ENCODE results near the gene DSG2.

Gene DSG2

DNA sequence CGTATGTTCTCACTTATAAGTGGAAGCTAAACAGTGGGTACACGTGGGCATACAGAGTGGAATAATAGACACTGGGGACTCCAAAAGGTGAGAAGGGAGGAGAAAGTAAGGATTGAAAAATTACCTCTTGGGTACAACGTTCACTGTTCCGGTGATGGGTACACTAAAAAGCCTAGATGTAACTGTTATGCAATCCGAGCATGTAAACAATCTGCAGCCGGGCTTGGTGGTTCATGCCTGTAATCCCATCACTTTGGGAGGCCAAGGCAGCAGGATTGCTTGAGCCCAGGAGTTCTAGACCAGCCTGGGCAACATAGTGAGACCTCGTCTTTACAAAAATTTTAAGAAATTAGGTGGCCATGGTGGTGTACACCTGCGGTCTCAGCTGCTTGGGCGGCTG, 60.6 kb downstream of the DSG2 start:
- no peak for DNase-seq

DNA sequence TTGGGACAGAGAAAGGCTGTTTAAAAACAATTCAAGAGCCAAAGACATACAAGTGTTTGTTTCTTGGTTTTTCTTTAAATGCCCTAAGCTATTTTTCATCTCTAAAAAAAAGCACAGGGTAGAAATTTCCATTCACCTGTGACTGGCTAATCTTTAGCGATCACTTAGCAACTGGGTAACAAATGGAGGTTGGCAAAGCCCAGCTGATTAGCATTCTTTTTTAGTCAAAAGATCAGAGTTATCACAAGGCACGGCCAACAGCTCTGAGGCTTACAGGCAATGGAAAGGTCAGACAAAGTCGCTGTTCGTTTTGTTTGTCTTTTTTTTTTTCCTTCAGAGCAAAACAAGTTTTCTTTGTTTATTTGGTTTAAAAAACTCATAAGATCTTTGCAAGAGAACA, 64.7 kb downstream of the DSG2 start:
- DNase-seq = no peak

- DNase-seq = no peak
Measured at GRCh38 chr18:31563778-31564177, 65.8 kb downstream of the DSG2 start.

GRCh38 chr18:31565345-31565744, 67.4 kb downstream of the DSG2 start:
- no peak for DNase-seq

DNA sequence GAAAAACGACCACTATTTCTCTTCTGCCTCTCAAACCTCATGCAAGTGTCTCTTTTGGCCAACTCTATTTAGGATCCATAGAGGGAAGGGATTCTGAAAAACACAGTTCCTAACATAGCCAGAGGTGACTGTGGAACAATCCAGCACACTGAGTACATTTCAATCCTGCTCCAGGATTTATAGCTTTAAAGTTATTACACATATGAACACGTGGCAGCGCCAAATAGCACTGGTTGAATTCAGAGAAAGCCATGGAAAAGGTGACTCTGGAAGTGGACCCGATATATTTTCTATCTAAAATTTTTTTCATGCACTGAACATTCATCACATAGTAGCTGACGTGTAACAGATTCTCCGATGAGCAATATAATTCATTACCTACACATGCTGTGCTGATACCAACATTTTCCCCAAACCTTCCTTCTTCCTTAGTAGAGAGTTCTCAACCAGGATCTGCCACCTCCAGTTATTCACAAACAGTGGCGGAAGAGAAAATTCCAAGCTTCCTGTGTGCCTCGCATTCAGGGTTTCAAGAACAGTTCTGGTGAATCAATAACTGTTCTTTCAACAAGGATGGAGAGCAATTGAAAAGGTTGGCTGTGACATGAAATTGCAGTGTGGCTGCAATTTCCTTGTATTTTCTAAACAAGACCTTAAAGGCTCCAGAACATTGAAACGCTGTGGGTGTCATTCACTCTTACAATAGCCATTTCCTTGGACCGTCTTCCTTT, 68.0 kb downstream of the DSG2 start:
- no peak for DNase-seq

GRCh38 chr18:31566576-31567306, 68.8 kb downstream of the DSG2 start:
- no peak for DNase-seq

GRCh38 chr18:31572368-31572767, 74.4 kb downstream of the DSG2 start:
- DNase-seq = no peak

DNA sequence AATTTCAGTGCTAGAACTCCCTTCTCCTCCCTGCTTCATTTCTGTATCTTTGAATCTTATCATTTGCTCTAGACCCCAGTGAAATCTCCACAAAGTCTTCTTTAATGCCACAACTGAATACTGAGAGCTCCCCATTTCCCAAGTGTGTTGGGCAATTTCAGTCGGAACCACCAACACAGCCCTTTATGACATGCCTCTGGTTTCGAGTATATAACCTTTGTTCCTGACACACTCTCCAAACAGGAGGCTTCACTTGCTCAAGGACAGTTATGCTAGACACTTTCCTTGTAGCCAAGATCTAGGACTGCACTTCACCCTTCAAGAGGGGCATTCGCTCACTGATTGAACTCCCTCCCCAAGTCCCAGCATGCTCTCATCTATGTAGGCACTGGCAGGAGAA, 75.1 kb downstream of the DSG2 start:
- DNase-seq = no peak

DNA sequence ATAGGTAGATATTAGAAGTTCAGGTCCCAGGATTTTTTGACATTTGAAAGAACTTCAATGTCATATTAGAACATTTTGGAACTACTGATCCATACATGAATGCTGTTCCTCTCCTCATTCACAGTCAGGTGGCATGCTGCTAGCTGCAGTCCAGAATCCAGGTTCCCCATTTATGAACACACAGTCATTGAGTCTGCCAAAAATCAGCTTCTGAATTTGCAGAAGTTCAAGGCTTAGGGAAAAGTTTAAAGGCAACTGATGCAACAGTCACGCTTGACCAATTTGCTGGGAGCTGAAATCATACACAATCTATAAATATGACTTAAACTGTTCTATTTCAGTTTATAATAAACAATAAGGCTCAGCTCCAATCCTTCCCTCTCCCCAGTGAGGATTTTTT, 76.4 kb downstream of the DSG2 start:
- DNase-seq = no peak

GRCh38 chr18:31575515-31576257, 77.7 kb downstream of the DSG2 start:
- no peak for DNase-seq

DNA sequence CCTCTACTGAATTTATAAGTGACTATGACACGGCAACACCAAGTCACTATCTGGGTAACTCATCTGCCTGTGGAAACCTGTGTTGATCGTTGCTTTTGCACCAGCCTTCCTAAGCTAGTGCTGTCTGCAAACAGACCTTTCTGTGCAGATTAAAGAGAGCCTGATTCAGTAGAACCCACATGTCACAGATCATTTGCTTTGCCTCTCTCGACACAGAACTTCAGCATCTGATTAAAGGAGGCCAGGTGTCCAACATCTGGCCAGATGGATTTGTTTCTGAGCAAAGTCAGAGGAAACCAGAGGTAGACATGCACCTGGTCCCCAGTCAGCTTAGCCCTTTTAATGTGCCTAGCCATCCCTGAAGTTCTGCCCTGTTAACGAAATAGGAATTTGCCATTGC, 78.7 kb downstream of the DSG2 start:
- no peak for DNase-seq

DNA sequence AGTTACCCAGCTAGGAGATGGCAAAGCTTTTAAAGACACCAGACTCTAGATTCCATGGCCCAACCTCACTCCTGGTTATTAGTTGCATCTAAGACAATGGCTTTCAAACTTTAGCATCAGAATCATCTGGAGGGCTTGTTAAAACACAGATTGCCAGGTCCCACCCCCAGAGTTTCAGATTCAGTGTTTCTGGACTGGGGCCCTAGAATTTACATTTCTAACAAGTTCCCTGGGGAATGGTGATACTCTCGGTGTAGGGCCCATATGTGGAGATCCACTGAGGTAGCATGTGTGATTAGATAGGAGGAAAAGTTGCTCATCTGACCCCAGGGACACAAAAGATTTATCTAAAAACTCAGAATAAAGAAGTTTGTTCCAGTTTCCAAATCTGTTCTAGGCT, 79.2 kb downstream of the DSG2 start:
- DNase-seq = no peak

GRCh38 chr18:31578126-31578525, 80.1 kb downstream of the DSG2 start:
- DNase-seq = no peak

DNA sequence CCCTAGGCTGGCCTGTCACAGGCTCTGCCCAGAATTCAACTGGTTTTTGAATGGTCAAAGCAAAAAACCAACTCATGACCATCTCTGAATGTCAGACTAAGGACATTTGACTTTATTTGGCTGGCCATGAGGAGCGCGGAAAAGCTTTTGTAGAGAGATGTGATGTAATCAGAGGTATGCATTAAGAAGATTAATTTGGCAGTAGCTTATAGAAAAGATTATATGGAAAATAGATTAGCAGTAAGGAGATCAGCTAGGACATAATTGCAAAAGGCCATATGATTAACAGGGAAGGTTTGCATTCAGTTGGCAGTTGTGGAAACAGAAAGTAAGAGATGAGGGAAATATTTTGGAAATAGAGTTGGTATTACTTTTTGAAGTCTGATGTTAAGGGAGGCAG, 81.4 kb downstream of the DSG2 start:
- DNase-seq = no peak

- DNase-seq = no peak
Measured at GRCh38 chr18:31581498-31582197, 83.7 kb downstream of the DSG2 start.

DNA sequence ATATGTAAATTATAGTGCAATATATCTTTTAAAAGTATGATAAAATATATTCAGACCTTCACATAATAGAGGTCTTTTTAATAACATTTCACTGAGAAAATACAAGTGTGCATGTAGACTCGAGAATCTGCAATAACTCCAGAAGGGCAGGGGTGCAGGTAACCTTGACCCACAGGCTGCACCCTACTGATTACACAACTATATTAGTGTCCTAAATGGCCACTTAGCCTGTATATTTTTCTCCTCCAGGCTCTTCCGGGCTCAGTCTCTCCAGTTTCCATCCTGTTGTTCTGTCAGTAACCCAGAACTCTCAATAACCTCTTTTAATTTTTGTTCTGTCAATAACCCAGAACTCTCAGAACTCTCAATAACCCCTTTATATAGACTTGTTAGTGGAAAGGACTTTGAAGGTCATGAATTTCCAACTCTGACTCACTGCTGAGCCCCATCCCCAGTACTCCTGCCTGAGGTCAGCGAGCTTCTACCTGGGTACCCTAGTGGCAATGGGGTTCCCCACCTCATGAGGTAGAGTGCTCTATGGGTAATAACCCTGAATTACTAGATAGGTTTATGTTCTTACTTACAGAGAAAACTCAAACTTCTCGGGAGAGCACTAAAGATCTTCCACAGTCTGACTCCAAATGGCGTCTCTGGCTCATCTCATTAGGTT, 85.3 kb downstream of the DSG2 start:
- DNase-seq = no peak

GRCh38 chr18:31585991-31586390, 88.0 kb downstream of the DSG2 start:
- no peak for DNase-seq

DNA sequence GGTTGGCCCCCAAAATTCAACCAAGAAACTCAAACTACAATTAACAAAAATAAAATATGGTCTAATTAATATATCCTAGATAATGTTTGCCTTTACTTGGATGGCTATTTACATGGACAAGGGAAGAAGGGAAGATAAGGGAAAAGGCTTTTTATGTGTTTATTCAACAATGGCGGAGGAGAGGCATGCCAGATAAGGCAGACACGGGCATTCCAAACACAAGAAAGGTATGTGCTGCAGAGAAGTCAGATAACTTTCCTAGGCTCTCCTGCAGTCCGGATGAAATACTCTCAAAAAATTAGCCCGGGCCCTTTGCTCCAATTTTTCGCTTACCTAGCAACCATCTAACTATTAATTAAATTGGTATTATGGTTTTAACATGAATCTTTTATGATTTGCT, 88.6 kb downstream of the DSG2 start:
- DNase-seq = no peak

- DNase-seq = no peak
Measured at GRCh38 chr18:31587529-31587928, 89.6 kb downstream of the DSG2 start.

- no peak for DNase-seq
Measured at GRCh38 chr18:31590570-31590969, 92.6 kb downstream of the DSG2 start.

DNA sequence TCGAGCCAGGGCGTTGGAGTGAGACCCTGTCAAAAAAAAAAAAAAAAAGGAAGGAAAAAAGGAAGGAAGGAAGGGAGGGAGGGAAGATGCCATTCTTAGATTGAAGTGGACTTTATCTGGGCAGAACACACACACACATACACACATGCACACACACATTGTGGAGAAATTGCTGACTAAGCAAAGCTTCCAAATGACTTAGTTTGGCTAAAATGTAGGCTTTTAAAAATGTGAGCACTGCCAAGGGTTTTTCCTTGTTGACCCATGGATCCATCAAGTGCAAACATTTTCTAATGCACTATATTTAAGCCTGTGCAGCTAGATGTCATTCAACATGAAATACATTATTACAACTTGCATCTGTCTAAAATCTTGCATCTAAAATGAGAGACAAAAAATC, 93.1 kb downstream of the DSG2 start:
- no peak for DNase-seq

DNA sequence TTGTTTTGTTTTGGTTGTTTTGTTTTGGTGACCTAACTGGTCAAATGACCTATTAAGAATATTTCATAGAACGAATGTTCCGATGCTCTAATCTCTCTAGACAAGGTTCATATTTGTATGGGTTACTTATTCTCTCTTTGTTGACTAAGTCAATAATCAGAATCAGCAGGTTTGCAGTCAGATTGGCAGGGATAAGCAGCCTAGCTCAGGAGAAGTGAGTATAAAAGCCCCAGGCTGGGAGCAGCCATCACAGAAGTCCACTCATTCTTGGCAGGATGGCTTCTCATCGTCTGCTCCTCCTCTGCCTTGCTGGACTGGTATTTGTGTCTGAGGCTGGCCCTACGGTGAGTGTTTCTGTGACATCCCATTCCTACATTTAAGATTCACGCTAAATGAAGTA, 93.7 kb downstream of the DSG2 start, which contains the start of gene TTR:
TTR (plus strand) TSS at position 250 of the 400 bp plus-strand sequence; CDS start at position 276, 26 bp downstream.
- DNase-seq = no peak

Measured in cortex of kidney (tissue), 1 donor.